HG03575 (cell line): ENCODE measurements around the gene CACNG3.
"Not testable (repeated sequence)": the region's sequence is repeated elsewhere in the genome, so short reads cannot be mapped to it uniquely, and the experiment has no call there.

Experiments used
- ATAC-seq: cut with Tn5 transposase; IDR thresholded peaks from one replicate; pipeline ENCODE4 v1.9.1; 2021; ENCODE audit not compliant: unreplicated experiment, insufficient number of reproducible peaks, low FRiP score; ENCODE audit errors: extremely low read depth

CACNG3 gene

DNA sequence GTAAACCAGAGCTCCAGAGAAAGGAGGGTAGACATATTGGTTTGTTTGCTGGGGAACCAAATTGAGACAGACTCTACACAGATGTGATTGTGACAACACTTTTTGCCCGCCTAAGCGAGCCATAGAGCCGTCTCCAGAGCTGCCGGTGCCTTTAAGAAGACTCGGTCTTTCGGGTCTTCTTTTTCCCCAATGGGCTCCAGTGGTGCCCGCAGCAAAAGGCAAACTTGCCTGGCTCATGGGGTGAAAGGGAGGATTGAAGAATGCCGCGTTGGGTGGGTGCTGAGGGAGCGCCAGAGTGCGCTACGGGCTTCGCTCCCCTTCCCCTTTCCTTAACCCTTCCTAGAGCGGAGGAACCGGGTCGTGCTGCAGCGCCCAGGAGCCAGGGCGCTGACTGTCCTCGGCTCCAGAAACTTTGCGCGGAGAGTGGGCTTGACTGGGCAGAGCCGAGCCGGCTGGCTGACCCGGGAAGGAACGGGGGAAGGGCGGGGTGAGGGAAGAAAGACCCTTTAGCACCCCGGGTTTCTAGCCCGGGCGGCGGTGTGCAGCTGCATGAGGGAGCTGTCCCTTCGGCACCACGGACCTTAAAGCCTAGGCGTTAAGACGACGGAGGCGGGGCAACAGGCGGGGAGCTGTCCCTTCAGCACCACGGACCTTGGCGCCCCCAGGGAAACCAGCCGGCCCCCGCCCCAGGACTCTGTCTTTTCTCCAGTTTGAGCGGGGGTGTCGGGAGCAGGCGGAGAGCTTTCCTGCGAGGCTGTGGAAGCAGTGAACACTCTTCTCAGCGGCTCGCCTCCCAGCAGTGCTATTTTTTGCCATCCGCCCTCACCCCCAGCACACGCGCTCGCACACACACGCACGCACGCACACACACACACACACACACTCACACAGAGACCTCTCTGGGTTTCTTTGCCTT, at the start of gene CACNG3:
Gene CACNG3 (plus strand): TSS at position 880 of the 916 bp plus-strand sequence. CDS start 420 bp downstream, outside the sequence.
- no peak for ATAC-seq

DNA sequence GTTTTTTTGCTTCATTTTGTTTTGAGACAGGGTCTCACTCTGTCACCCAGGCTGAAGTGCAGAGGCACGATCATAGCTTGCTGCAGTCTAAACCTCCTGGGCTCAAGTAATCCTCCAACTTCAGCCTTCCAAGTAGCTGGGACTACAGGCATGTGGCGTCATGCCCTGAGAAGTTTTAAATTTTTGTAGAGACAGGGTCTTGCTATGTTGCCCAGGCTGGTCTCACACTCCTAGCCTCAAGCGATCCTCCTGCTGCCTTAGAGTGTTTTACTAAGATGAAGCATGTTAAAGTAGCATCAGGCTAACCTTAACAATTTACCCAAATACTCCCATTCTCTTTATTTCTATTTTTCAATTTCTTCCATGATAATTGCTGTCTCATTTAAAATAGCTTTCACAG, 49.2 kb upstream of the CACNG3 start:
- ATAC-seq, result no peak

DNA sequence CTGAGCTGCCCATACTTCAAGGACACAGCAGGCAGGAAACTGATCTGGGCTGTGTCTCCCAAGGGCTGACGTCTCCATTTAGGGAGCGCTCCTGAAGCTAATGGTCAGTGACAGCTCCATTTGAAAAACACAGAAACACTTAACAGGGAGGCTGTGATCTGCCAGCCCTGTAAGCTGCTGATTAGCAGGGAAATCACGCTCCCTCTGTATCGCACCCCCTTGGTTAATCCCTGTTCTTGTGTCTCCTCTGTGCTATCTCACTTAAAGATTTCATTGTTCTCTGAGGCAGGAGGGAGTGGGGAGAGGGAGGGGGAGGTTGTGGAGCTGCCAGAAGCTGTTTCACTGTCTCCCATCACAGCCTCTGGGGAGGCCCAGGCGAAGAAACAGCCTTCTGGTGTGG, 47.4 kb upstream of the CACNG3 start:
- no peak for ATAC-seq

DNA sequence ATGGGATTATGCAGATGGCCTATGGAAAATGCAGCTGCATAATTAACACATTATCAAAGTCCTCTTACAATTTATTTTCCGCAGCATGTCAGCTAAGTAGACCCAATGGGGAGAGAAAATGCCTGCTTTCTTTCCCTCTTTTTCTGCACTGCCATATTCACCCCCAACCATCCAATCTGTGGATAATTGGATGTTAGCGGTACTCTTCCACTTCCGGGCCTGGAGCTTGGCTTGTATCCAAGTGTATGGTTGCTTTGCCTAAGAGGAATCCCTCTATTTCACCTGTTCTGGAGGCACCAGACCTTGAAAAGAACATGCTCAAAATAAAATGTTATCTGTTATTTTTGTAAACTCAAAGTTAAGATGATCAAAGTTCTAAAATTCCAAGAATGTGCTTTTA, 41.1 kb upstream of the CACNG3 start:
- ATAC-seq, result no peak

DNA sequence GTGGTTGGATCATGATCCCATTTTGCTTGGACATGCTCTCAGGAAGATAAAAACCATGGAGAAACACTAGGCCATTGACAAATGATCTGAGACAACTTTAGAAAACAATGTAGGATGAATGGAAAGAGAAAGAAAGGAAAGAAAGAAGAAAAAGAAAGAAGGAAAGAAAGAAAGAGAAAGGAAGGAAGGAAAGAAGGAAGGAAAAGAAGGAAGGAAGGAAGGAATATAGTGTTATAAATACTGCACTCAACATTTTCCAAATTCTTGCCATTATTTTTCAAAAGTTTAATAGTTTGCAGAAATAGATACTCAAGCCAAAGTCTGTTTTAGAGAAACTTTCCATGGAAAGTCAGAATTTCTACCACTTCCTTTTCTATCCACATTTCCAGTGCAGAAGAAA, 39.2 kb upstream of the CACNG3 start:
- no peak for ATAC-seq

DNA sequence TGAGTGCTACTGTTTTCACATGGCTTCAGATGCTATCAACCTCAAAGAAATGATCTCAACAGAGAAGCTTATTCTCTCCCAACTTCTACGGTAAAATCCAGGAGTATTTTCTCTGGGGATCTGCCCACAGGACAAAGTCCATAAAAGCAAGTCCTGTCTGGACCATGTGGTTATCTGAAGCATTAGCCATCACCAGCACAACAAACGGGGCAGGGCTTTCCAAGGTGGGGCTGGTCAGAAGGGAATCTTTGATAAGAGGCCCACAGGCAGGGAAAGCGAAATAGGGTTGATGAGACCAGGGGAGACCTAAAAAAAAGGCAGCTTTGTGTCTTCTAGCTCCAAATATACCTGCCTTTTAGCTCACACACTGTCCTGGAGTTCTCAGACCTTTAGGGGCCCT, 38.7 kb upstream of the CACNG3 start:
- ATAC-seq, result no peak

DNA sequence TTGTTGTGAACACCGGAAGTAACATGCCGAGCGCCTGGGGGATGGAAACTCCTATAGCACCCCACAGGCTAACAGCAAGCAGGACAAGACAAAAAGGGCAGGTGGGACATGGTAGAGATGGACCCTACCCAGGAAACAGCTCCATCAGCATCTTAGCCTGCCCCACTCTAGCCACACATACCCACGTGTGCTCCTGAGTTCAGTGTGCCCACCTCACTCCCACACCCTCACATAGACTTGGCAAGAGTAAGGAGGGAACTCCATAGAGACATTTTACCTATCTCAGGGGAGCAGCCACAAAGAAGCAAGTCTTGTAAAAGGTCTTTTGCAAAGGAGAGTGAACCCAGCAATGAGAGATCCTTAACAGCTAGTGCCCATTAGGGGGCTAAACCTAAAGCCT, 37.8 kb upstream of the CACNG3 start:
- ATAC-seq, result no peak

DNA sequence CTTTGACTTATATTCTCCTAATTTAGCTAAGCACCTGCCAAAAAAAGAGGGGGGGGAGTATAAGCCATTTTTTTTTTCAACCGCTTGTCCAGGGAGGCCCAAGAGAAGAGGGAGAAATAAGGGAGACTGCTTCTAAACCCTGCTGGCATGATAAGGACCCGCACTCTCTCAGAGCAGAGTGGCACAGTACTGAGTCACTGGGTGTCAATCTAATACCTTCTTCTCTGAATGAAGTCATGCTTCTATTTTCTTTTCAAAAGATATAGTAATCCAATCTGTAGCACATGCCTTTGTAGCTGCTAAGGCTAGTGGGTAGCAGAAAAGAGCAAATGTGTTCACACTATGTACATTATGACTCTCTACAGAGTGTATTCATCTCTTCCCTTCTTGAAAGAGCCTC, 34.9 kb upstream of the CACNG3 start:
- no peak for ATAC-seq

DNA sequence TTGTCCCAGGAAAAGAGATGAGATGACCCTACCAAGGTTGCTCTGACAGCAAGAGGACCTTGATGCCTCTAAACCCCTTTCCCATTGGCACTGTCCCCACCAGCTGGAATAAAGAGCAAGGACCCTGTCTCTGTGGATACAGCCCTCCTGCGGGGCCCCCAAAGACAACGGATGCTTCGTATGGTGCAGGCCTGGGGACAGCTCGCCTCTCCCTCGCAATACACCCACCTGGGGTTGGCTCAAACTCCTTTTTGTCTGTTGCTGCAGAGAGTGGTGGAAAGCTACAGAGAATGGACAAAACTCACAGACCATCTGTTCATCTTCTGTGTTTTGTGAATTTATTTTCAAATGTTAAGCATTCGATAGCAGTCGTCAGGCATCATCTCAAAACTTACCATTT, 27.6 kb upstream of the CACNG3 start:
- no peak for ATAC-seq

DNA sequence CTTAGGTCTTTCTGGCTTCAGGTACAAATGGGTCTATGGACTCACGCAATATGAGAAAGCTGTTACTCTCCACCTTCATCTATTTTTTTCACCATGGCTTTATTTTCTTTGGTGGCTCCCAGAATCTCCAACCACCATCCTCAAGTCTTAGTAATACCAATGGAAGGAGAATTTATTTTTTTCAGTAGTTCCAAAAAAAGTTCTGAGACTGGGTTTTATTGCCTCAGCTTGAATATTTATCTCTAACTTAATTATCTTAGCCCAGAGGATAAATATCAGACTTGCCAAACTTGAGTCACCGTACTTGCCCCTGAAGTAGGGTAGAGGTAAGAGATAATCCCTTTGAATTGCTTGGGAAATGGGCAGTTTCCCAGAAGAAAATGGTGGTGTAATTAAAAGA, 23.2 kb upstream of the CACNG3 start:
- ATAC-seq, result no peak

DNA sequence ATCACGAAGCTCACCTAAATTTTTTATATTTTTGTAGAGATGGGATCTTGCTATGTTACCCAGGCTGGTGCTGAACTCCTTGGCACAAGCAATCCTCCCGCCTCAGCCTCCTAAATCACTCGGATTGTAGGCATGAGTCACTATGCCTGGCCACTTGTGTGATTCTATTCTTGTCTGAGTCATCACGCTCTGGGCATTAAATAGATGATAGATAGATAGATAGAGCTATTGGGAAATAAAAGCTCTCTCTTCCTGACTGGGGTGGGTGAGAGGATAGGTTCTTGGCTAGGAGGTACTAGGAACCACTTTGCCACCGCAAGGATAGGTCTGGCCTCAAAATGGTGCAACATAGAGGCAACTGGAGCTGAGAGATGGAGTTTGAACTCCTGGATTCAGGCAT, 21.4 kb upstream of the CACNG3 start:
- no peak for ATAC-seq

DNA sequence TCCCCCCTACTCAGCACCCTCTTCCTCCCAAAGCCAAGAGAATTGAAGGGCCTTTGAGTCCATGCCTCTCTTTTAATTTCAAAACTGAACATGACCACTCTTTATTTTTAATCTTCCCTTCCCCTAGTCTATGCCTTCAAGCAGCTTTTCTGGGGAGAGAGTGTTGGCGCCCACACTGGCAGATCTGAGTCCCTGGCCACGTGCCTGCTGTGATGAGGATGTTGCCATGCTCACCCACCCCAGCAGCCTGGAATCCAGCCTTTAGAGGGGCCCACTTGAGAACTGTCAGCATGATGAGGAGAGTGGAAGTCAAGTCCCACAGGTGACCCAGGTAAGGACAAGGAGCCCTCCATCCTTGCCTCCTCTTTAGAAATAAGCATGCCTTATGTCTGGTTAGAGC, 20.3 kb upstream of the CACNG3 start:
- ATAC-seq, result no peak

DNA sequence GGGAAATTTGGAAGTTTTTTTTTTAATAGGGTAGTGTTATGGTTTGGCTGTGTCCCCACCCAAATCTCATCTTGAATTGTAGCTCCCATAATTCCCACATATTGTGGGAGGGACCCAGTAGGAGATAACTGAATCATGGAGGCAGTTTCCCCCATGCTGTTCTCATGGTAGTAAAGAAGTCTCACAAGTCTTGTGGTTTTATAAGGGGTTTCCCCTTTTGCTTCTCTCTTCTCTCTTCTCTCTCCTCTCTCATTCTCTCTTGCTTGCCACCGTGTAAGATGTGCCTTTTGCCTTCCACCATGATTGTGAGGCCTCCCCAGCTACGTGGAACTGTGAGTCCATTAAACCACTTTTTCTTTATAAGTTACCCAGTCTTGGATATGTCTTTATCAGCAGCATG, 17.3 kb upstream of the CACNG3 start:
- ATAC-seq, result not testable (repeated sequence)

DNA sequence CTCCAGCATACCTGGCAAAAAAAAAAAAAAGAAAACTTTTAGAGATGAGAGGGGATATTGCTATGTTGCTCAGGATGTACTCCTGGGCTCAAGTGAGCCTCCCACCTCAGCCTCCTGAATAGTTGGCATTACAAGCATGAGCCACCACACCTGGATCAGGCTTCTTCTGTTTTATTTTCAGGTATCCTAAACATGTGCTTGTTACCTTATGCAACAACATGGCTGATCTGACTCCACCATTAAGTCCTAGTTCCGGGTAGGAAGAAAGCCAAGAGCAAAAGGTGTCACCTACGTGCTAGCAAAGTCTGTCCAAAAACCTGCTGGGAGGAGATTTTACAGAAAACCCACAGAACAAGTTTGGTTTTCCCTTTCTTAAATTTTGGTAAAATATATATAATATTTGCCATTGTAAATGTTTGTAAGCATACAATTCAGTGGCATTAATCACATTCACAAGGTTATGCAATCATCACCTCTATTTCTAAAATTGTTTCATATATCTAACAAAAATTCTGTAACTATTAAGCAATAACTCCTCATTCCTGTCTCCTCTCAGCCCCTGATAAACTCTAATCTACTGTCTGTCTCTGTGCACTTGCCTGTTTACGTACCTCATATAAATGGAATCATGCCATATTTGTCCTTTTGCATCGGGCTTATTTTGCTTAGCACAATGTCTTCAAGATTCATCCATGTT, 9.1 kb upstream of the CACNG3 start:
- no peak for ATAC-seq

DNA sequence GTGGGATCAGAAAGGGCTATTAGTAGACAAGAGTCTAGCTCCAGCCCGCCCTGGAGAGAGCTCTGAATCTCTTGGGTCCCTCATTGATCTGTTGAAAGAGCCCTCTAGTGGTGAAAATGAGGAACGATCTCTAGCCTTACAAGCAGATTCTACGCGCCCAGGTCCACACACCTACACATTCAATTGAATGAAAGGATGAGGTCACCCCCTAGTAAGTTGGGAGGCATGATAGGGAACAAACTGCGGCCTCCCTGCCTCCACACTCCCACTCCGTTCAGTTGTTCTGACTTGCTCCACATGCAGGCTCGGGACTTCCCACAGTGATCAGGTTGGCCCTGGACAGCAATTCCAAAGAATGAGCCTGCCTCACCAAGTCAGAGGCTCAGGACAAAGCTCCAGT, 2.9 kb upstream of the CACNG3 start:
- ATAC-seq, result no peak

DNA sequence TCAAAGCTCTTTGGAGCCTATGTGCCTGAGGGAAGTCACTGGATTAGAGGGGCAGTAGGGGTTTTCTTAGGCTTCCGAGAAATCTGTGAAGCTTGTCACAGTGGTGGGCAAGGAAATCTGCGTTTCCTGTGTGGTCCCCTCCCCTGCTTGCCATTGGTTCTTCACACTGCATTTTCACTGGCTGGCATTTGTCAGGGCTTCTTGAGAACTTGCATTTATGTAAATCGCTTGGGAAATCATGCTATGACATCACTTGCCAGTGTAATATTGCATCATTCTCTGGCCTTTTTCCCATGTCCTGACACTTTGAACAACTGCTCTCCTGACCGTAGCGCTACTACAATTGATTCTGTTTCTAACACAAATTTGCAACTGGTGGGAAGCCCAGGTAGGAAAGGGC, 1.8 kb downstream of the CACNG3 start:
- ATAC-seq, result no peak

DNA sequence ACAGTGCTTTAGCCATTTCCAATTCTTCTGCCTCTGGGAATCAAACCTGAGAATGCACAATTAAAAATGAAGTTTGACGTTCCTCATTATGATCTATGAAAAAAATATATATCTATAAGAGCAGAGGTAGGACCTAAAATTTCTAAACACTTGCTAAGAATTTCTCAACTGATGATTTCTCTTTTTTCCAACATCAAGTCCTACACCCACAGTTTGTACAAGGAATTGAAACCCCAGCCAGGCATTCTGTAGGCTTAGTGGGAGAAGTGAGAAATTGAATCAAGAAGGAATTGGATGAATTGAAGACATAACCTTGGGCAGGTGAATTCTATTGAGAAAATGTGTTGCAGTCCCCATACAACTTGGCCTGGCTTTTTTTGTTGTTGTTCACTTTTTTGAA, 2.7 kb downstream of the CACNG3 start:
- ATAC-seq, result no peak

DNA sequence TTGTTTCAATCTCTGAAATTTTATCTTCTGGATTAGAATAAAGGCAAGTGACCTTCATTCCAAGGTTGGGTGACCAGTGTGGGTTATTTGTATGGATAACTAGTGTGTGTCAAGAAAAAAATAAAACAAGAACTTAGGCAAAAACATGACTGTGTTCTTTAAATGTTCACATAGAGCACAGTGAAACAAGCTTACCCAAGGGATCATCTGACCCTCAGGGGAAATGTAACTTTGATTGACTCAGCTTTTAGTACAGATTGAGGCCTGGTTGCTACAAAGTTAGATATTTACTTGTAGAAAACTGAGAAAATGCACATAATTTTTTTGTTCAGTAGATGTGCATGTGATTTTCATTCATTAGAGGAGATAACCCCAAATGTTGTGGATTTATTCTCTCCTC, 6.7 kb downstream of the CACNG3 start:
- ATAC-seq, result no peak

DNA sequence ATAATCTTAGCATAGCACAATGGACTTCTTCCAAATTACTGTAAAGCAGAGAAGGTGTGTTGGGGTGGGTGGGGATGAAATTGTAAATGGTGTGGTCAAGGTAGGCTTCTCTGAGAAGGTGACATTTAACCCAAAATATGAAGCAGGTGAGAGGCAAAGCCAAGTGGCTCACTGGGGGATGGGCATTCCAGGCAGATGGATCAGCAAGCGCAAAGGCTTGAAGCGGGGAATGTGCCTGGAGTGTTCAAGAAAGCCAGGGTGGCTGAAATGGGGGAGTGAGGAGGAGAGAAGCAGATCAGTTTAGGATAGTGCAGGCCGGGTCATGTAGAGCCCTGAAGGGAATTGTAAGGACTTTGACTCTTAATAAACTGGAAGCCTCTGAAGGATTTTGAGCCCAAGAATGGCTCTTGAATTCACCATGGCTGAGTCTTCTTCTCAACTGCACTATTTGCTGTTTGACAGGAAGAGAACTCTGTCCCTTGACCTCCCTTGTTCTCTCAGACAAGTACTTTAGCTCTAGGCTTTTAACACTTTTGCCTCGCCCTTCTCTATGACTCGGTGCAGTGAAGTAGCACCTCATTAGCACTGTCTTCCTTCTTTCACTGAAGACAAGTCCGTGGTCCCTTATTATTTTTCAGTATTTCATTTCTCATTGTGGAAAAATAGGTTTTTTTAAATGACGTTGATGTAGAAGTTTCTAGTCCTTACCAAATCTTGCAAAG, 14.7 kb downstream of the CACNG3 start:
- no peak for ATAC-seq

DNA sequence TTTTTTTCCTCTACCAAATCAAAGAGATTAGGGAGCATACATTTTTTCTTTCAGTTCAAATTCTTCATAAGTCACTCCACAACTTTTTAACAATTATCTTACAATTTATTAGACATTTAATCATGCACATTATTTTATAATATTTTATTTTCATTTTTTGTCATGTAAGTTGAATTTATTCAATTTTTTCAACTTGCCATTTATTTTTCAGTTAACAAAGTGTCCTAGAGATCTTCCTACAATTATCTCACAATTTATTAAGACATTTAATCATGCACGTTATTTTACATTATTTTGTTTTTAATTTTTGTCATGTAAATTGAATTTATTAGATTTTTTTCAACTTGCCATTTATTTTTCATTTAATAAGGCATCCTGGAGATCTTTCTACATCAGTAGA, 16.2 kb downstream of the CACNG3 start:
- no peak for ATAC-seq
